A673 (cell line): Measurements from ENCODE around the gene BTBD2. TPM values are rescaled to one million over a fixed set of nuclear protein-coding genes. Genes with fewer than 3 reads are reported as not detected.
"Not testable (repeated sequence)": the region's sequence is repeated elsewhere in the genome, so short reads cannot be mapped to it uniquely, and the experiment has no call there.

ENCODE experiments used
- BruUV-seq: library from RNA; stranded (reverse); fragments of 400-500 nt; replicated peaks from 2 replicates; lab custom pipeline; 2021; lab: Mats Ljungman, UMichigan
- CTCF ChIA-PET: fragments of 300-600 bp; sonication (Branson Sonifier 250); formaldehyde crosslinking; loops from one replicate; lab custom pipeline; 2022; ENCODE audit warnings: antibody characterized with exemption; lab: Charles Lee
- POLR2A ChIA-PET: fragments of 300-600 bp; sonication (Branson Sonifier 250); formaldehyde crosslinking; loops from one replicate; lab custom pipeline; 2022; ENCODE audit warnings: antibody characterized with exemption; ENCODE audit not compliant: low non-redundant PET; lab: Charles Lee
- DNase-seq: peaks from one replicate; pipeline ENCODE4 v3.0.0-alpha.2; 2015; ENCODE audit warnings: low spot score
- H3K27ac ChIP-seq: fragments of 200-600 bp; sonication (generic); 2 replicates; pipeline ENCODE4 v1.5.1; 2016; ENCODE audit warnings: mixed run types, low read depth, mild to moderate bottlenecking, mixed read lengths, antibody characterized with exemption, low read length; ENCODE audit not compliant: poor library complexity, severe bottlenecking
- H3K27me3 ChIP-seq: fragments of 200-600 bp; sonication (generic); replicated peaks from 2 replicates; pipeline ENCODE4 v1.6.1; 2017; ENCODE audit warnings: mixed run types, low read depth, mild to moderate bottlenecking, mixed read lengths, antibody characterized with exemption, low read length; ENCODE audit not compliant: insufficient read depth, poor library complexity
- H3K36me3 ChIP-seq: fragments of 200-600 bp; sonication (generic); 2 replicates; pipeline ENCODE4 v1.6.1; 2016; ENCODE audit warnings: mixed run types, mild to moderate bottlenecking, mixed read lengths, antibody characterized with exemption, low read length; ENCODE audit not compliant: insufficient read depth, poor library complexity, severe bottlenecking
- H3K4me1 ChIP-seq: fragments of 200-600 bp; sonication (generic); 2 replicates; pipeline ENCODE4 v1.6.1; 2017; ENCODE audit warnings: mixed run types, mild to moderate bottlenecking, mixed read lengths, antibody characterized with exemption, low read length; ENCODE audit not compliant: insufficient read depth, poor library complexity, severe bottlenecking
- H3K4me3 ChIP-seq: fragments of 200-600 bp; sonication (generic); 2 replicates; pipeline ENCODE4 v1.5.1; 2016; ENCODE audit warnings: low read depth, mixed run types, mild to moderate bottlenecking, mixed read lengths, low read length; ENCODE audit not compliant: poor library complexity, severe bottlenecking
- H3K9me3 ChIP-seq: fragments of 200-600 bp; sonication (generic); 2 replicates; pipeline ENCODE4 v1.6.1; 2016; ENCODE audit warnings: mixed run types, low read depth, mild to moderate bottlenecking, mixed read lengths, antibody characterized with exemption, low read length; ENCODE audit not compliant: poor library complexity, severe bottlenecking
- EZH2 ChIP-seq: fragments of 200-600 bp; sonication (generic); IDR thresholded peaks from 2 replicates; pipeline ENCODE4 v1.6.1; 2017; ENCODE audit warnings: borderline replicate concordance, low read depth, mild to moderate bottlenecking, mixed read lengths, antibody characterized with exemption, low read length; ENCODE audit not compliant: poor library complexity, severe bottlenecking
- intact Hi-C: fragments of 100-400 bp; cut with micrococcal nuclease; formaldehyde crosslinking; loops from one replicate; pipeline ENCODE4 v1.10.0; 2022; ENCODE audit not compliant: unreplicated experiment
- total RNA-seq: library from RNA; stranded (reverse); gene quantifications from 2 replicates; pipeline ENCODE4 v1.2.3, GENCODE V29; 2021
- TF ChIP-seq, protein P1 (sequence below): fragments of 300-800, 200-600 bp; sonication (generic); conservative IDR thresholded peaks from 2 replicates; pipeline ENCODE4 v1.5.1; 2017; ENCODE audit warnings: low read depth, mild to moderate bottlenecking, antibody characterized with exemption, low read length, moderate library complexity, mixed read lengths

BTBD2 gene
- total RNA-seq, 1 experiment from 2014 or later: 91.7 TPM

DNA sequence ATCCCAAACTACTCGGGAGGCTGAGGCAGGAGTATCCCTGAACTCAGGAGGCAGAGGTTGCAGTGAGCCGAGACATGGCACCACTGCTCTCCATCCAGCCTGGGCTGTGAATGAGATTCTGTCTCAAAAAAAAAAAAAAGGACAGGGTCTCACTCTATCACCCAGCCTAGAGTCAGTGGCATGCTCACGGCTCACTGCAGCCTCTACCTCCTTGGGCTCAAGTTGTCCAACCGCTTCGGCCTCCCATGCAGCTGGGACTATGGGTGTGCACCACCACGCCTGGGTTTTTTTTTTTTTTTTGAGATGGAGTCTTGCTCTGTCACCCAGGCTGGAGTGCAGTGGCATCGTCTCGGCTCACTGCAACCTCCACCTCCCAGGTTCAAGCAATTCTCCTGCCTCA is 20.9 kb upstream of the BTBD2 start:
- H3K4me3 ChIP-seq: no peak overlapping the region
- POLR2A ChIA-PET: interaction anchor here (0.6 kb wide), 1 partner anchor 7 kb away, joined by 5 read pairs; no protein-coding TSS in a partner anchor
- H3K27me3 ChIP-seq: no peaks in the 10 kb centered on the region
- peaks cover 27% of the 10 kb centered on the region for H3K4me1 ChIP-seq
- peaks cover 31% of the 10 kb centered on the region for H3K36me3 ChIP-seq
- H3K27ac ChIP-seq: no peak overlapping the region
- no TSS peak for BruUV-seq
- TF ChIP-seq, protein P1, sequence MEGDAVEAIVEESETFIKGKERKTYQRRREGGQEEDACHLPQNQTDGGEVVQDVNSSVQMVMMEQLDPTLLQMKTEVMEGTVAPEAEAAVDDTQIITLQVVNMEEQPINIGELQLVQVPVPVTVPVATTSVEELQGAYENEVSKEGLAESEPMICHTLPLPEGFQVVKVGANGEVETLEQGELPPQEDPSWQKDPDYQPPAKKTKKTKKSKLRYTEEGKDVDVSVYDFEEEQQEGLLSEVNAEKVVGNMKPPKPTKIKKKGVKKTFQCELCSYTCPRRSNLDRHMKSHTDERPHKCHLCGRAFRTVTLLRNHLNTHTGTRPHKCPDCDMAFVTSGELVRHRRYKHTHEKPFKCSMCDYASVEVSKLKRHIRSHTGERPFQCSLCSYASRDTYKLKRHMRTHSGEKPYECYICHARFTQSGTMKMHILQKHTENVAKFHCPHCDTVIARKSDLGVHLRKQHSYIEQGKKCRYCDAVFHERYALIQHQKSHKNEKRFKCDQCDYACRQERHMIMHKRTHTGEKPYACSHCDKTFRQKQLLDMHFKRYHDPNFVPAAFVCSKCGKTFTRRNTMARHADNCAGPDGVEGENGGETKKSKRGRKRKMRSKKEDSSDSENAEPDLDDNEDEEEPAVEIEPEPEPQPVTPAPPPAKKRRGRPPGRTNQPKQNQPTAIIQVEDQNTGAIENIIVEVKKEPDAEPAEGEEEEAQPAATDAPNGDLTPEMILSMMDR: no peak
- TF ChIP-seq EZH2: no peak
- peaks cover 6% of the 10 kb centered on the region for H3K9me3 ChIP-seq
- no peak for DNase-seq
- intact Hi-C loops: no loop called here
- CTCF ChIA-PET: no interaction called here

DNA sequence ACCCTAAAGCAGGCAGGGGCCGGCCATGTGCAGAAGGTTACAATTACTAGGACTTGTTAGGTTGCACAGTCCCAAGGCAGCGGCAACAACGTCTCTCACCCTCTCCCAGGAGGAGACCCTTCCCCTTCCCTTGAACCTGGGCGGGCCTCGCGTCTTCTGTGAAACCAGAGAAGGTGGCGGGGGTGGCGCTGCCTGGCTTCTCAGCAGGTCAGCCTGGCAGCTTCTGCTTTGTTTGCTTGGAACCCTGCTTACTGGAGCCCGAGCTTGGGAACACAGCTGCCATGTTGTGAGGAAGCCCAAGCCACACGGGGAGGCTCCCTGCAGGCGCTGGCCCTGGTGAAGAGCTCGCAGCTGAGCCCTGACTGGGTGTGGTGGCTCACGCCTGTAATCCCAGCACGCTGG is 20.1 kb upstream of the BTBD2 start:
- BruUV-seq: no TSS peak
- POLR2A ChIA-PET: interaction anchor here (0.6 kb wide), 1 partner anchor 8 kb away, joined by 5 read pairs; no protein-coding TSS in a partner anchor
- H3K4me3 ChIP-seq: no peak overlapping the region
- H3K27ac ChIP-seq: no peak overlapping the region
- H3K9me3 ChIP-seq: peaks cover 6% of the 10 kb centered on the region
- CTCF ChIA-PET: no interaction called here
- no peaks in the 10 kb centered on the region for H3K27me3 ChIP-seq
- no peak for DNase-seq
- H3K36me3 ChIP-seq: peaks cover 22% of the 10 kb centered on the region
- intact Hi-C loops: no loop called here
- TF ChIP-seq EZH2: no peak
- TF ChIP-seq, protein P1: no peak
- peaks cover 20% of the 10 kb centered on the region for H3K4me1 ChIP-seq

- intact Hi-C loops: no loop called here
- ChIA-PET CTCF (no interaction called here), POLR2A (interaction anchor here (0.6 kb wide), 1 partner anchor 310 kb away, joined by 10 read pairs; no protein-coding TSS in a partner anchor)
- H3K27ac ChIP-seq: no peak overlapping the region
- H3K4me3 ChIP-seq: no peak overlapping the region
- H3K36me3 ChIP-seq: peaks cover 16% of the 10 kb centered on the region
- H3K9me3 ChIP-seq: peaks cover 6% of the 10 kb centered on the region
- H3K27me3 ChIP-seq: no peaks in the 10 kb centered on the region
- peak; percentile 69 for DNase-seq
- TF ChIP-seq EZH2: no peak
- TF ChIP-seq, protein P1: no peak
- peaks cover 16% of the 10 kb centered on the region for H3K4me1 ChIP-seq
- no TSS peak for BruUV-seq
Observed at GRCh38 chr19:2034729-2035589, 19.4 kb upstream of the BTBD2 start.

DNA sequence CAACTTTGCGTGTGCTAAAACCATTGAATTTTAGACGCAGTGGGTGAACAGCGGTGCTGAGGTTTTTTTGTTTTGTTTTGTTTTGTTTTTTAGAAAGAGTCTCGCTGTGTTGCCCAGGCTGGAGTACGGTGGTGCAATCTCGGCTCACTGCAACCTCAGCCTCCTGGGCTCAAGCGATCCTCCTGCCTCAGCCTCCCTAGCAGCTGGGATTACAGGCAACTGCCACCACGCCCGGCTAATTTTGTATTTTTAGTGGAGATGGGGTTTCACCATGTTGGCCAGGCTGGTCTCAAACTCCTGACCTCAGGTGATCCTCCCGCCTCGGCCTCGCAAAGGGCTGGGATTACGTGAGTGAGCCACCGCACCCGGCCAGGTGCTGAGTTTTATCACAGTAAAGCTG is 18.7 kb upstream of the BTBD2 start:
- H3K36me3 ChIP-seq, H3K27ac ChIP-seq, POLR2A ChIA-PET, H3K9me3 ChIP-seq, intact Hi-C loops, DNase-seq, CTCF ChIA-PET, H3K4me3 ChIP-seq, BruUV-seq, H3K27me3 ChIP-seq: not testable (repeated sequence)
- H3K4me1 ChIP-seq: peaks cover 16% of the 10 kb centered on the region
